KOPT-K1 (cell line): ENCODE results near the gene COBL.

Experiments
- H3K27ac ChIP-seq: fragments of 200-600 bp; sonication (generic); 2 replicates; pipeline ENCODE4 v1.5.1; 2016; ENCODE audit warnings: antibody characterized with exemption, mild to moderate bottlenecking, low read depth, low read length; ENCODE audit not compliant: poor library complexity, severe bottlenecking
- H3K36me3 ChIP-seq: fragments of 200-600 bp; sonication (generic); 2 replicates; pipeline ENCODE4 v1.5.1; 2017; ENCODE audit warnings: antibody characterized with exemption, mild to moderate bottlenecking, low read length, moderate library complexity; ENCODE audit not compliant: insufficient read depth
- H3K9me3 ChIP-seq: fragments of 200-600 bp; sonication (generic); 2 replicates; pipeline ENCODE4 v1.5.1; 2017; ENCODE audit warnings: antibody characterized with exemption, low read length, mild to moderate bottlenecking; ENCODE audit not compliant: insufficient read depth, poor library complexity, severe bottlenecking

COBL gene

GRCh38 chr7:51230723-51231122 is 85.9 kb downstream of the COBL start:
- Histone ChIP-seq H3K9me3 (no peaks in the 10 kb centered on the region), H3K36me3 (no peaks in the 10 kb centered on the region), H3K27ac (no peak overlapping the region)

- Histone ChIP-seq H3K9me3 (no peaks in the 10 kb centered on the region), H3K27ac (no peak overlapping the region), H3K36me3 (no peaks in the 10 kb centered on the region)
Measured at GRCh38 chr7:51230324-51230625, 86.3 kb downstream of the COBL start.

GRCh38 chr7:51229620-51230323 is 86.8 kb downstream of the COBL start:
- H3K27ac ChIP-seq, result no peak overlapping the region

DNA sequence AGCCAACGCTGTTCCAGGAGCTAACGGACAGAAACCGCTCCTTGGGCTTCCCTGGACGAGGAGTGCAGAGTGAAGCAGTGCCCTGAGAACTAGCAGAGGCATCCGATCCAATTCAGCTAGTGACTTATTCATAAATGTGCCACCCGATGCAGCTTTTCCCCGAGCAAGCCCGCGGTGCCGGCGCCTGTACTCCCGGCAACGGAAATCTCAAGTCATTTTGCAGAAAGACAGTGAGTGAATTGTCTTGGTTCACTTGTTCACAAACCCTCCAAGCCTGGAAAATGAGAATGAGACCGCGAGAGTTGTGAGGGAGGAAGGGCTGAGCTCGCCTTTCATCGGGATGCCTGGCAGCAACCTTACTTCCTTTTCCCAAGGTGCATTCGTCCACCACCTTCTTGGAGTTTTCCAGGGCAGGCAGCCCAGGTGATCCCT is 87.5 kb downstream of the COBL start:
- no peaks in the 10 kb centered on the region for H3K36me3 ChIP-seq
- H3K27ac ChIP-seq, result no peak overlapping the region
- no peaks in the 10 kb centered on the region for H3K9me3 ChIP-seq

More at GRCh38 chr7:51229620-51230323, 86.8 kb downstream of the COBL start:
- Histone ChIP-seq H3K9me3 (no peaks in the 10 kb centered on the region), H3K36me3 (no peaks in the 10 kb centered on the region)

DNA sequence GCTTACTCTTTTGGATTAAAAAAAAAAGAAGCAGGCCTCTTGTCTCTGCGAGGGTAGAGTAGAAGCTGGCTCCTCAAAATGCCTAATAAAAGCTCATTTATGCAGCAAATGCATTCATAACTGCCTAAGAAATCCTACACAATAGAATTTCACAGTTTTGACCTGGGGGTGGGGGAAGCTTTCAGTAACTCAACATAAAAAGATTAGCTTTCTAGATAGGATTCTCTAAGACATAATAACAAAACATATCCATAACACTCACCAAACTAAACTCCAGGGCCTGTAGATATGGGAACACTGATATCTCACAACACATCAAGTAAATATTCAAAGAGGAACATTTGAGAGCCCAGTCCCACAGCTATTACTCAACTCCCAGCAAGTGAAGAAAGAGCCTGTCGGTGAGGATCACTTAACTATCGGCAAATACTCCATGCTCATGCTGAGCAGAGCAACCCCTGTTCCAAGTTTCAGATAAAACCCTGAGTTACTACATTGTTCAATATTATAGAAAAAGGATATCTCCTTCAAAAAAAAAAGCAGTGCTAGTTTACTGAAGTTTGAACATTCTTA is 88.1 kb downstream of the COBL start:
- no peak overlapping the region for H3K27ac ChIP-seq
- H3K9me3 ChIP-seq, result no peaks in the 10 kb centered on the region
- no peaks in the 10 kb centered on the region for H3K36me3 ChIP-seq

DNA sequence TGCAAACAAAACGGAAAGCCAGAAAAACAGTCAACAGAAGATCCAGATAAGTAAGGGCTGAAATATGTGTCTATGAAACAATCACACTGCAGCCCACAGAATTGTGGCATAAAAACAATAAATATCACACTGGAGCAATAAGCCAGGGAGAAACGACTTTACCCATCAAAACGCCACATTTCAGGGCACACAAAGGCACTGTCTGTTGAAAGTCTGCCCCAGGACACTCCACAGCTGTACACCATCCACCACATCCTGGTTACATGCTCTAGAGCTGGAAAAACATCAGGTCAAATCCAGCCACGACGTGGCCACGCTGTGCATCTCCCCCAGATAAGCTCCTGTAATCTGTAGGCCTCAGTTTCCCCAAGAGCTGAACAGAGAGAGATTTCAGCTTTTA is 88.7 kb downstream of the COBL start:
- H3K9me3 ChIP-seq, result no peaks in the 10 kb centered on the region
- H3K36me3 ChIP-seq, result no peaks in the 10 kb centered on the region
- no peak overlapping the region for H3K27ac ChIP-seq

- Histone ChIP-seq H3K9me3 (no peaks in the 10 kb centered on the region), H3K36me3 (no peaks in the 10 kb centered on the region), H3K27ac (no peak overlapping the region)
Measured at GRCh38 chr7:51226916-51227535, 89.6 kb downstream of the COBL start.

GRCh38 chr7:51226063-51226755 is 90.4 kb downstream of the COBL start:
- Histone ChIP-seq H3K36me3 (no peaks in the 10 kb centered on the region), H3K9me3 (no peaks in the 10 kb centered on the region), H3K27ac (no peak overlapping the region)

DNA sequence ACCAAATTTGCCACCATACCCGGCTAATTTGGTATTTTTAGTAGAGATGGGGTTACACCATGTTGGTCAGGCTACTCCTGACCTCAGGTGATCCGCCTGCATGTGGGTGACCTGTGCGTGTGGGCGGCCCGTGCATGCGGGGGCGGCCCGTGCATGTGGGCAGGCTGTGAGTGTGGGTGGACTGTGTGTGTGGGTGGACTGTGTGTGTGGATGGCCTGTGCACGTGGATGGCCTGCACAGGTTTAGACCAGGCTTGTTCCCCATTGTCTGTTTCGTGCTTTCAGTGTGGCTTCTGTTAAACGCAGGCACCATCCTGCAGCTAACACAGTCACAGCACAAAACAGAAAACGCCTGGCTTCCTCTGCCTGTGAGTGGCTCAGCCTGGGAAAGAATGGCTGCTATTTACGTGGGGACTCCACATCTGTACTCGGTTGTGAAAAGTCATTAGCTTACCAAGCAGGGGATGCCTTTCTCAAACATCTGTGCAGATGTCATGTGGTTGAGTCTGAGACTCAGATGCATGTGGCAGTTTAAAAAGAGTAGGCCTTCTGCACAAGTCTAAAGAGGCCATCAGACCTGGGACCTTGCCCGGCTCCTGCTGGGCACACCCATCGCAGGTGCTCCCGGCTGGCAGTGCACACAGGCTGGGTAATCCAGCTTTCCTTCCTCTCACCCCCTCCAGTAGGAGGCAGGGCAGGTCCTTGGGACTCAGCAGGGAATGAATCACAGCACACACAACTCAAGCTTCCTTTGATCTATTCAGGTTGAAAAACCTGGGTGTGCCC is 91.6 kb downstream of the COBL start:
- Histone ChIP-seq H3K36me3 (no peaks in the 10 kb centered on the region), H3K9me3 (no peaks in the 10 kb centered on the region), H3K27ac (no peak overlapping the region)

GRCh38 chr7:51223505-51223904 is 93.1 kb downstream of the COBL start:
- no peak overlapping the region for H3K27ac ChIP-seq
- H3K36me3 ChIP-seq, result no peaks in the 10 kb centered on the region
- H3K9me3 ChIP-seq, result no peaks in the 10 kb centered on the region

GRCh38 chr7:51222916-51223315 is 93.7 kb downstream of the COBL start:
- H3K36me3 ChIP-seq, result no peaks in the 10 kb centered on the region
- H3K27ac ChIP-seq, result no peak overlapping the region
- H3K9me3 ChIP-seq, result no peaks in the 10 kb centered on the region

DNA sequence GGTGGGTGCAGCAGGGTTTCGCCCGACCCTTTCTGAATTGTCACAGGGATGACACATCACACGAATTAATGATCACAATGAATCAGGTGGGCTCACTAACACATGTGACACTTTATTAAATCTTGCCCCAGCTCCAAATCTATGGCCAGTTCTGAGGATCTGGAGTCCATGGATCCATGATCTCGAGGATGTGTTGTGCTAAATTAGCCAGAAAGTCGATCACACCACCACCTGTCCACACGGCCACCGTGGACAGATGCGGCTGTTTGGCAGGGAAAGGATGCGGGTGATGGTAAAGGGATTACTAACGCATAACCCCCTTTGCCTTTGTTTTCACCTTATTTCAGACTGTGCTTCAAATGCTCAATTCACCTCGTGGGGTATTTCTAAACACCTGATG is 96.4 kb downstream of the COBL start:
- Histone ChIP-seq H3K27ac (no peak overlapping the region), H3K9me3 (no peaks in the 10 kb centered on the region)

DNA sequence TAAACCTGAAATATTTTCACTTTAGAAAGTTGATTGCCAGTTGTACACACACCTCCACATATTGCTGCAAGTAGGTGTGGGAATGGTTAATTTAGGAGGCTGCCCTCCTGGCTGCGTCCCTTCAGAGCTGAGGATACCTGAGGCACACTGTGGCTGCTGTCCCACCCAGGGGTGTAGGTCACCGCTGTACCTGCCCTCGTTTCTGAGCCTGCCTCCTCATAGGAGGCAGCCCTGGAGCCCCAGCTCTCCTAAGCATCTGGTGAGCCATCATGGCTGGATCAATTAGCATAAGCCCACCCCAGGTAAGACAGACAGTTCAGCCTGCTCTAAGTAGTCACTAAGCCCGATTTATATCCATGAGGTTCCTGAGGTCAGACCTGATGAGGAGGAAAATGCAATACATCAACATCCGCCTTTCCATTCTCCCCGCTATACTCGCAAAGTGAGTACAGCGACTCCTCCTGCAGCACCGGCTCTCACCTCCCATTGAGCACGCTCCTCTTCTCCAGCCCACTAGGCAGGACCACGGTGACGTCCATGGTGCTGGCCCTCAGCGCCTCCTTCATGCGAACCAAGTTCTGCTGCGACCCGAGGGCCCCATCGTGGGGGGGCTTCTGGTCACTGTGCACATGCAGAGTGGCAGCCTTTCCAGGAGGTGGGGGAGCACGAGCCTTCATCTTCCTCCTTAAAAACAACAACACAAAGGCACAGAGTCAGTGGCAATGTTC is 97.2 kb downstream of the COBL start:
- Histone ChIP-seq H3K27ac (no peak overlapping the region), H3K9me3 (no peaks in the 10 kb centered on the region), H3K36me3 (no peaks in the 10 kb centered on the region)

More for the DNA sequence above, 96.4 kb downstream of the COBL start:
- no peaks in the 10 kb centered on the region for H3K36me3 ChIP-seq

DNA sequence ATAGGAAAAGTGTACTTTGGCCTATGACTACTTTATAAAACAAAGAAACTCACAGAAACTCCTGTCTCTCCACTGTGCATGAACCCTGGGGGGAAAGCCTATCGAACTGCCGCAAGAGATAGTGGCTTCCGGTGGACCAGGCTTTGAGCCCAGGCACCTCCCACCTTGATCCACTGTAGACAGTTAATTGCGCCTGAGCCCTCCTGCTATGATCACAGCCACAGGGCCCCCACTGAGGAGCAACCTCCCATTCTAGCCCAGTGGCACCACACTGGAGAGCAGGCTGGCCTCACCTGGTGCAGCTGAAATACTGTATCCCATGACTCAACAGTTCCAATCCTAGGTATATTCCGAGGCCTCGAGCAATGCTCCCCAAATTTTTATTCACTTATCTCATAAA is 98.8 kb downstream of the COBL start:
- H3K9me3 ChIP-seq, result no peaks in the 10 kb centered on the region
- no peak overlapping the region for H3K27ac ChIP-seq

More for the DNA sequence above, 98.8 kb downstream of the COBL start:
- H3K36me3 ChIP-seq, result no peaks in the 10 kb centered on the region
